ENCODE measurements around the gene TMEM223.
"Not testable (repeated sequence)": the region's sequence is repeated elsewhere in the genome, so short reads cannot be mapped to it uniquely, and the experiment has no call there.

TMEM223 gene

DNA sequence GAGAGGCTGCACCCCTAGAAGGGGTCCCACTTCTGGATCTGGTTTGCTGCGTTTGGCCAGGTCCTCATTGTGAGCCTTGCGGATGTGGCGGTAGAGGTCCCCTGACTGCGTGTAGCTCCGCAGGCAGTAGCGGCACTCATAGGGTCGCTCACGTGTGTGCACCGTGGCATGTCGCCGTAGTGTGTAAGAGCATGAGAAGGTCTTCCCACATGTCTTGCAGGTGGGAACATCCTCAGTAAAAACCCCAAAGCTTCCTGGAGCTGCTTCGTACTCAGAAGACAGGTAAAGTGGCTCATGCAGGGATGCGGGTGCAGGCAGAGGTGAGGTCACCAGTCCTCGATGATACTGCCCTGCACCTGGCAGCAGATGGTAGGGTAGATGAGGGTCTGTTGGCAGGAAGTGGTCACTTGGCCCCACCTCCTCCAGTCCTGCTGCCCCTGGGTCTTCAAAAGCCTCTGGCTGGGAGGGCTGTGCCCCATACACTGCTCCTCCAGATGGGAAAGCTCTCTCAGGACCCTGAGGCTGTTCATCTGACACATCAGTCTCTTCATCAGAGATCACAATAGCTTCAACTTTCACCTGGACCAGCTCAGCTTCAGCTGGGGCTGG, 39.5 kb downstream of the TMEM223 start:
- DNase-seq: no peak

DNA sequence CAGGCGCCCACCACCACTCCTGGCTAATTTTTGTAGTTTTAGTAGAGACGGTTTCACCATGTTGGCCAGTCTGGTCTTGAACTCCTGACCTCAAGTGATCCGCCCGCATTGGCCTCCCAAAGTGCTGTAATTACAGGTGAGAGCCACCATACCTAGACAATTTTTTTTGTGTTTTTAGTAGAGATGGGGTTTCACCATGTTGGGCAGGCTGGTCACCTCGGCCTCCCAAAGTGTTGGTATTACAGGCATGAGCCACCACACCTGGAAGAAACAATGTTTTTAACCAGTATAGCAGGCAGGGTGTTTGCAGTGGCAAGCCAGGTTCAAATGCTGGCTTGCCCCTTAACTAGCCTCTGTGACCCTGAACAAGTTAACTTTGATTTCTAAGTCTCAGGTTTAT, 41.9 kb downstream of the TMEM223 start:
- not testable (repeated sequence) for DNase-seq

DNA sequence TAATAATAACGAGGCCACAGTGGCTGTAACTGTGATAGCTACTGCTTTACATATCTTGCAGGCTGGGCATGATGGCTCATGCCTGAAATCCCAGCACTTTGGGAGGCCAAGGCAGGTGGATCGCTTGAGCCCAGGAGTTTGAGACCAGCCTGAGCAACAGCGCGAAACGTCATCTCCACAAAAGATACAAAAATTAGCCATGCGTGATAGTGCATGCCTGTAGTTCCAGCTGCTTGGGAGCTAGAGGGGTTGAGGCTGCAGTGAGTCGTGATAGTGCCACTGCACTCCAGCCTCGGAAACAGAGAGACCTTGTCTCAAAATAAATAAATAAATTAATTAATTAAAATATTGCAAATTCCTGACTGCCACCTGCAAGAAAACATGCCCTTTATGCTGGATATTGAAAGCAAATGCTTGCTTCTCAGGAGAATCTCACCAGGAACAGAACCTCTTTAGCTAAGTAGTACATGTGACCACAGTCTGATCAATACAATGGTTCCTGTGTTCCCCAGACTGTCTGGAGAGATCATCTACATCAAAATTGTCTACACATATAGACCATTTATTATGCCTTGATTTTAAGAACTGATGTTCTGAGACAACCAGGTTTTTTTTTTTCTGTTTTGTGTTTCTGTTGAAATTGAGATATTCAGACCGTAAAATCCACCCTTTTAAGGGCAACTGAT, 44.2 kb downstream of the TMEM223 start:
- DNase-seq: no peak
